Measurements from ENCODE around the gene LNX1. TPM values are rescaled to one million over a fixed set of nuclear protein-coding genes. Genes with fewer than 3 reads are reported as not detected.

The LNX1 gene
- polyA plus RNA-seq, 1 of the 3 experiments (the other 2 are of a cell fraction) = 0.16 TPM

DNA sequence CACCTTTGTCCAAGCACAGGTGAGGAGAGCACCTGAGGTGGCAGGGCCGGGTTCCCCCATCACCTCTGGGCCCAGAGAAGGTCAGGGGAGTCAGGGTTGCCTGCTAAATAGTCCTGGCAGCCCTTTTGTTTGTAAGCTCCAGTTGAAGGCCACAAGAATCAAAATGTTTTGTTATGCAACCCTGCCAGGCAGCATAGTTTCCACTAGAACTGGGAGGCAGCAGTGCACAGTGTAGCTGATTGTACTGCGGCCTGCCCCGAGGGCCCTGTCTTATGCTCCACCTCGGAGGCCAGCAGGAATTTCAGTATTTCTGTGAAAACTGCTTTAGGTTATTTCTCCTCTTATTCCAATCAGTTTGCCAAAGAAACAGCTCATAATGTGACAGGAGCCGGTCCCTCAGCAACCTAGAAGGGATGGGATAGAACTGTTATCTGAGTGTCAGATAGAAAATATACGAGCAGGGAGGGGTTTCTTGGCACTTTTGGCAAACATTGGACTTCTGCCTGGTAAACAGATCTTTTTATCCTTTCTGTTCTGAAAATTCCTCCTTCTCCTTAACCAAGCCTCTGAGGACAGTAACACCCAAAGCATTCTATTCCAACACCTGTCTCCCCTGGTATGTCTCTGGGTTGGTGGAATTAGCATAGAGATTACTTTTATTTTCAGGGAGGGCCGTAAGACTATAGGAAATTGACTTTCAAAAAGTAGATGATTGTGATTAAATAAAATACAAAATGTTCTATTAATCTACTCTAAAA, 93.6 kb downstream of the LNX1 start:
- TF ChIP-seq SIN3A (IDR thresholded peaks at IDR 0.05; ENCODE audit: borderline replicate concordance, low read depth, low read length) = no peak
- TF ChIP-seq POLR2AphosphoS5 (IDR thresholded peaks at IDR 0.05; ENCODE audit: low read depth, low read length) = no peak
- no peak for TF ChIP-seq GATA2 (CRISPR knock-in tag; IDR thresholded peaks at IDR 0.05)
- H3K27ac ChIP-seq (ENCODE audit: low read depth in 2 of 2, low read length in 1 of 2) = no peak overlapping the region
- no peaks in the 10 kb centered on the region for H3K27me3 ChIP-seq (ENCODE audit: insufficient read depth)
- no peaks in the 10 kb centered on the region for H3K79me2 ChIP-seq (ENCODE audit: insufficient read depth)
- H3K9me2 ChIP-seq = no peaks in the 10 kb centered on the region
- H3K4me2 ChIP-seq = no peak overlapping the region
- no peaks in the 10 kb centered on the region for H3K9me3 ChIP-seq
- no peaks in the 10 kb centered on the region for H4K20me1 ChIP-seq (ENCODE audit: insufficient read depth)
- 92% methylated on average over 7 of the region's 7 CpGs for WGBS (ENCODE audit: low lambda C conversion rate)
- no peaks in the 10 kb centered on the region for H3K36me3 ChIP-seq (replicated peaks in 1 of 2; ENCODE audit: control insufficient read depth in 1 of 2, insufficient read depth in 2 of 2, low read length in 1 of 2)
- H2AFZ ChIP-seq (ENCODE audit: low read depth) = no peak overlapping the region
- no peak overlapping the region for H3K4me3 ChIP-seq (ENCODE audit: low read depth in 2 of 2, low read length in 1 of 2)
- ChIA-PET CTCF (interaction anchor here (1.1 to 2.4 kb wide), 3 partner anchors 8 to 15 kb away, joined by 4 to 6 read pairs (median 5); no protein-coding TSS in a partner anchor), POLR2A (no interaction called here)
- no peaks in the 10 kb centered on the region for H3F3A ChIP-seq (replicated peaks; ENCODE audit: insufficient read depth)
- peaks cover 0 to 7% of the 10 kb centered on the region in 2 experiments; a peak in 1 of 4 replicates for H3K4me1 ChIP-seq (ENCODE audit: control insufficient read depth in 1 of 2, insufficient read depth in 2 of 2, low read depth in 1 of 2, low read length in 1 of 2)
- no peak for DNase-seq
- H3K9ac ChIP-seq = no peak overlapping the region

DNA sequence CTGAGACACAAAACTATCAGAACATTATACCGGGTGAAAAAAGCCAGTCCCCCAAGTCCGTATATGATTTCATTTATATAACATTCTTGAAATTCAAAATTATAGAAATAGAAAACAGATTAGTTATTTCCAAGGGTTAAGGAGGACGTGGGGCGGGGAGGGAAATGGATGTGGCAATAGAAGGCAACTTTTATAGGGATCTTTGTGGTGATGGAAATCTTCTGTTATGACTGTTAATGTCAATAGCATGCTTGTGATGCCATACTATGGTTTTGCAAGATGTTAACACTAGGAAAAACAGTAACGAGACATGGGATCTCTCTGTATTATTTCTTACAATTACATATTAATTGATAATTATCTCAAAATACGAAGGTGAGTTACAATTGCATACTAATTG, 96.4 kb downstream of the LNX1 start:
- POLR2A ChIA-PET = no interaction called here
- no peak for DNase-seq
- no peak overlapping the region for H3K27ac ChIP-seq (ENCODE audit: low read depth in 2 of 2, low read length in 1 of 2)
- no peak overlapping the region for H3K9ac ChIP-seq
- no peak overlapping the region for H3K4me2 ChIP-seq
- no peaks in the 10 kb centered on the region for H3K9me2 ChIP-seq
- H3K36me3 ChIP-seq (replicated peaks in 1 of 2; ENCODE audit: control insufficient read depth in 1 of 2, insufficient read depth in 2 of 2, low read length in 1 of 2) = no peaks in the 10 kb centered on the region
- WGBS (ENCODE audit: low lambda C conversion rate) = 91% methylated on average over 6 of the region's 6 CpGs
- no peak overlapping the region for H2AFZ ChIP-seq (ENCODE audit: low read depth)
- no peak overlapping the region for H3K4me3 ChIP-seq (ENCODE audit: low read depth in 2 of 2, low read length in 1 of 2)
- H3K27me3 ChIP-seq (ENCODE audit: insufficient read depth) = no peaks in the 10 kb centered on the region
- H3K4me1 ChIP-seq (ENCODE audit: control insufficient read depth in 1 of 2, insufficient read depth in 2 of 2, low read depth in 1 of 2, low read length in 1 of 2) = peaks cover 6 to 7% of the 10 kb centered on the region in 2 experiments; a peak in 3 of 4 replicates
- CTCF ChIA-PET = no interaction called here
- no peaks in the 10 kb centered on the region for H3K79me2 ChIP-seq (ENCODE audit: insufficient read depth)
- no peaks in the 10 kb centered on the region for H3K9me3 ChIP-seq
- H3F3A ChIP-seq (replicated peaks; ENCODE audit: insufficient read depth) = no peaks in the 10 kb centered on the region
- no peaks in the 10 kb centered on the region for H4K20me1 ChIP-seq (ENCODE audit: insufficient read depth)
- no peak for TF ChIP-seq RCOR1 (IDR thresholded peaks at IDR 0.05; ENCODE audit: low read length)
- TF ChIP-seq RXRA (IDR thresholded peaks at IDR 0.05; ENCODE audit: borderline replicate concordance, low read depth) = no peak
- no peak for TF ChIP-seq TEAD4 (IDR thresholded peaks at IDR 0.05; ENCODE audit: borderline replicate concordance, insufficient read depth)
- TF ChIP-seq FOXJ3 (CRISPR knock-in tag; IDR thresholded peaks at IDR 0.05) = no peak
- no peak for TF ChIP-seq RAD21 (IDR thresholded peaks at IDR 0.05; ENCODE audit: low read length)
- TF ChIP-seq YY1 (IDR thresholded peaks at IDR 0.05; ENCODE audit: low read depth) = no peak

DNA sequence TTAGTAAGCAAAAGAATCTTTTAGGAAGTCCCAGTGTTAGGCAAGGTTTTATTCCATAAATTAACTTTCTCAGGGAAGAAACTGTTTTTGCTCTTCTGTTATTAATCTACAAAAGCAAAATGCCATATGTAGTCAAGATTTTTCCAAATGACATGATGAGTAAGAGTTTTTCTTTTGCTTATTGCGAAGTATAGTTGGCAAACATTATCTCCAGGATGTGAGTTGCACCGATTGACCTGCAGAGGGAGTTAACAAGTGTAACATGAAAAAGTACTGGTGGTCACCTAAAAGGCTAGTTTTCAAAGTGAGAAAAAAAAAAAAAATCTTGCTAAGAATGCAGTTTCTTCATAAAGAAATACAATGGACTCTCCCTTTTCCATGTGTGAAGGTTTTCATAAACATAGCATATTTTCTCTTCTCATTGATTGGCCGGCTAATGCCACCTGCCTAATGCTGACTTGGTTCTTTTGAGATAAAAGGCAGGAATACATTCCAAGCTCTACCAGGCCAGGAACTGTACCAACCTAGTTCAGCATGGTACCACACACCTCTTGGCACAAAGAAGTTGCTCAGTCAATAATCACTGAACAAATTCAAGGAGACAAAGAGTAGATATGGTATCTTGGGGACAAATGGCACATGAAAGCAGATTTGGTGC, 100.2 kb downstream of the LNX1 start:
- POLR2A ChIA-PET = interaction anchor here (1.0 kb wide), 1 partner anchor 212 kb away, joined by 3 read pairs; no protein-coding TSS in a partner anchor
- 36% methylated on average over 3 of the region's 3 CpGs for WGBS (ENCODE audit: low lambda C conversion rate)
- TF ChIP-seq, protein P1, sequence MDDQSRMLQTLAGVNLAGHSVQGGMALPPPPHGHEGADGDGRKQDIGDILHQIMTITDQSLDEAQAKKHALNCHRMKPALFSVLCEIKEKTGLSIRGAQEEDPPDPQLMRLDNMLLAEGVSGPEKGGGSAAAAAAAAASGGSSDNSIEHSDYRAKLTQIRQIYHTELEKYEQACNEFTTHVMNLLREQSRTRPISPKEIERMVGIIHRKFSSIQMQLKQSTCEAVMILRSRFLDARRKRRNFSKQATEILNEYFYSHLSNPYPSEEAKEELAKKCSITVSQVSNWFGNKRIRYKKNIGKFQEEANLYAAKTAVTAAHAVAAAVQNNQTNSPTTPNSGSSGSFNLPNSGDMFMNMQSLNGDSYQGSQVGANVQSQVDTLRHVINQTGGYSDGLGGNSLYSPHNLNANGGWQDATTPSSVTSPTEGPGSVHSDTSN (IDR thresholded peaks at IDR 0.05) = peak; percentile 69
- TF ChIP-seq SMC3 (IDR thresholded peaks at IDR 0.05; ENCODE audit: low read depth, low read length) (peak; percentile 58), FOXJ3 (CRISPR knock-in tag; IDR thresholded peaks at IDR 0.05) (no peak), RAD21 (IDR thresholded peaks at IDR 0.05; ENCODE audit: low read length) (peak; percentile 67), FOSL2 (IDR thresholded peaks at IDR 0.05; ENCODE audit: borderline replicate concordance, low read depth) (peak; percentile 36; the same call in 1 of the 2 replicates), MXI1 (IDR thresholded peaks at IDR 0.05; ENCODE audit: low read depth, low read length) (no peak), NFIC (IDR thresholded peaks at IDR 0.05; ENCODE audit: borderline replicate concordance) (peak; percentile 45; the same call in 1 of the 2 replicates)
- TF ChIP-seq, protein P2, sequence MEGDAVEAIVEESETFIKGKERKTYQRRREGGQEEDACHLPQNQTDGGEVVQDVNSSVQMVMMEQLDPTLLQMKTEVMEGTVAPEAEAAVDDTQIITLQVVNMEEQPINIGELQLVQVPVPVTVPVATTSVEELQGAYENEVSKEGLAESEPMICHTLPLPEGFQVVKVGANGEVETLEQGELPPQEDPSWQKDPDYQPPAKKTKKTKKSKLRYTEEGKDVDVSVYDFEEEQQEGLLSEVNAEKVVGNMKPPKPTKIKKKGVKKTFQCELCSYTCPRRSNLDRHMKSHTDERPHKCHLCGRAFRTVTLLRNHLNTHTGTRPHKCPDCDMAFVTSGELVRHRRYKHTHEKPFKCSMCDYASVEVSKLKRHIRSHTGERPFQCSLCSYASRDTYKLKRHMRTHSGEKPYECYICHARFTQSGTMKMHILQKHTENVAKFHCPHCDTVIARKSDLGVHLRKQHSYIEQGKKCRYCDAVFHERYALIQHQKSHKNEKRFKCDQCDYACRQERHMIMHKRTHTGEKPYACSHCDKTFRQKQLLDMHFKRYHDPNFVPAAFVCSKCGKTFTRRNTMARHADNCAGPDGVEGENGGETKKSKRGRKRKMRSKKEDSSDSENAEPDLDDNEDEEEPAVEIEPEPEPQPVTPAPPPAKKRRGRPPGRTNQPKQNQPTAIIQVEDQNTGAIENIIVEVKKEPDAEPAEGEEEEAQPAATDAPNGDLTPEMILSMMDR (IDR thresholded peaks at IDR 0.05) = peak; percentile 86
- TF ChIP-seq, protein P3, sequence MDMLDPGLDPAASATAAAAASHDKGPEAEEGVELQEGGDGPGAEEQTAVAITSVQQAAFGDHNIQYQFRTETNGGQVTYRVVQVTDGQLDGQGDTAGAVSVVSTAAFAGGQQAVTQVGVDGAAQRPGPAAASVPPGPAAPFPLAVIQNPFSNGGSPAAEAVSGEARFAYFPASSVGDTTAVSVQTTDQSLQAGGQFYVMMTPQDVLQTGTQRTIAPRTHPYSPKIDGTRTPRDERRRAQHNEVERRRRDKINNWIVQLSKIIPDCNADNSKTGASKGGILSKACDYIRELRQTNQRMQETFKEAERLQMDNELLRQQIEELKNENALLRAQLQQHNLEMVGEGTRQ (IDR thresholded peaks at IDR 0.05; ENCODE audit: borderline replicate concordance, low read depth, low read length) = no peak

More for the DNA sequence above, 100.2 kb downstream of the LNX1 start:
- no peaks in the 10 kb centered on the region for H3K9me2 ChIP-seq
- H2AFZ ChIP-seq (ENCODE audit: low read depth) = peak overlapping the region; percentile 7; the same call in 1 of the 2 replicates
- no peaks in the 10 kb centered on the region for H3K27me3 ChIP-seq (ENCODE audit: insufficient read depth)
- peak overlapping the region; percentile 22; the same call in 1 of the 2 replicates for H3K4me2 ChIP-seq
- CTCF ChIA-PET = interaction anchor here (0.6 to 4.5 kb wide), 21 partner anchors 8 to 743 kb away, joined by 3 to 36 read pairs (median 3); no protein-coding TSS in a partner anchor
- peaks cover 0 to 6% of the 10 kb centered on the region in 2 experiments; a peak in 2 of 4 replicates for H3K4me1 ChIP-seq (ENCODE audit: control insufficient read depth in 1 of 2, insufficient read depth in 2 of 2, low read depth in 1 of 2, low read length in 1 of 2)
- H3K27ac ChIP-seq (ENCODE audit: low read depth in 2 of 2, low read length in 1 of 2) = peak overlapping the region in 1 of 2 experiments; percentile 74; a peak in 3 of 4 replicates
- H3F3A ChIP-seq (replicated peaks; ENCODE audit: insufficient read depth) = no peaks in the 10 kb centered on the region
- H3K36me3 ChIP-seq (replicated peaks in 1 of 2; ENCODE audit: control insufficient read depth in 1 of 2, insufficient read depth in 2 of 2, low read length in 1 of 2) = no peaks in the 10 kb centered on the region
- no peaks in the 10 kb centered on the region for H3K9me3 ChIP-seq
- no peak overlapping the region for H3K4me3 ChIP-seq (ENCODE audit: low read depth in 2 of 2, low read length in 1 of 2)
- H3K79me2 ChIP-seq (ENCODE audit: insufficient read depth) = no peaks in the 10 kb centered on the region
- H3K9ac ChIP-seq = 0 out of 2 replicates have a peak overlapping the region, but pooled peaks have one; percentile 25
- H4K20me1 ChIP-seq (ENCODE audit: insufficient read depth) = no peaks in the 10 kb centered on the region
- DNase-seq = peak; percentile 50

Measured in SK-N-SH (cell line).